H1 (cell line): Measurements from ENCODE around the gene BIN2.

ENCODE experiments used
- ATF3 ChIP-seq: IDR thresholded peaks from 2 replicates; pipeline ENCODE4 v1.6.1; 2011; ENCODE audit warnings: low read depth, mild to moderate bottlenecking, low read length; ENCODE audit not compliant: insufficient read depth
- BRCA1 ChIP-seq: IDR thresholded peaks from 2 replicates; pipeline ENCODE4 v1.6.1; 2012; ENCODE audit warnings: low read depth, low read length, improper control_type of control experiment
- CTCF ChIP-seq, 3 experiments: IDR thresholded peaks; 1 replicate in 2 of 3; 2 replicates in 1 of 3; pipeline versions ENCODE4 v1.5.1 to v1.6.1; 2011; ENCODE audit warnings: low read length in 3 of 3, mild to moderate bottlenecking in 3 of 3, inconsistent platforms in 2 of 3, low read depth in 1 of 3, moderate library complexity in 1 of 3; ENCODE audit not compliant: insufficient read depth in 1 of 3; ENCODE audit errors: control extremely low read depth in 1 of 3
- KDM1A ChIP-seq: fragments of 200-600, 300-600 bp; sonication (generic); IDR thresholded peaks from 2 replicates; pipeline ENCODE4 v1.7.1; 2016; ENCODE audit warnings: mild to moderate bottlenecking, low read length, borderline replicate concordance
- MAFK ChIP-seq: IDR thresholded peaks from 2 replicates; pipeline ENCODE4 v1.6.1; 2012; ENCODE audit warnings: low read depth, mild to moderate bottlenecking, improper control_type of control experiment, low read length
- RFX5 ChIP-seq: IDR thresholded peaks from 2 replicates; pipeline ENCODE4 v1.6.1; 2011; ENCODE audit warnings: low read depth, low read length, improper control_type of control experiment, borderline replicate concordance
- ZNF274 ChIP-seq: IDR thresholded peaks from 2 replicates; pipeline ENCODE4 v1.7.0; 2012; ENCODE audit warnings: low read length, borderline replicate concordance; ENCODE audit errors: extremely low read depth

- TF ChIP-seq RFX5 (no peak), KDM1A (no peak), ZNF274 (no peak), CTCF (IDR thresholded peaks at IDR 0.05; ENCODE audit: control extremely low read depth in 1 of 3, insufficient read depth in 1 of 3, low read depth in 1 of 3, low read length in 3 of 3) (no peak), MAFK (no peak), ATF3 (no peak), BRCA1 (no peak)
Observed at GRCh38 chr12:51346581-51346980, 22.6 kb upstream of the BIN2 start, which contains the start of gene CELA1.
